Suppressor macrophage treated with lipopolysaccharide for 4 hours (primary cell): Measurements from ENCODE around the gene FLVCR2.
"Not testable (repeated sequence)": the region's sequence is repeated elsewhere in the genome, so short reads cannot be mapped to it uniquely, and the experiment has no call there.

Experiments used
- DNase-seq: peaks from one replicate; pipeline ENCODE4 v3.0.0-alpha.2; 2020

The FLVCR2 gene

GRCh38 chr14:75673345-75674035, 95.1 kb downstream of the FLVCR2 start:
- DNase-seq = no peak

GRCh38 chr14:75675265-75675960, 97.0 kb downstream of the FLVCR2 start:
- DNase-seq = no peak

- DNase-seq = no peak
Measured at GRCh38 chr14:75685910-75686309, 107.5 kb downstream of the FLVCR2 start.

GRCh38 chr14:75689012-75689411, 110.6 kb downstream of the FLVCR2 start:
- DNase-seq = peak; percentile 60

GRCh38 chr14:75690010-75690409, 111.6 kb downstream of the FLVCR2 start:
- DNase-seq = no peak

- DNase-seq = not testable (repeated sequence)
Measured at GRCh38 chr14:75695025-75695424, 116.6 kb downstream of the FLVCR2 start.

GRCh38 chr14:75697386-75697785, 119.0 kb downstream of the FLVCR2 start:
- DNase-seq = no peak
